K562 (cell line): ENCODE measurements around the gene RSU1. TPM values are rescaled to one million over a fixed set of nuclear protein-coding genes. Genes with fewer than 3 reads are reported as not detected.

Experiments
- ATAC-seq: fragments of 200-7000 bp; cut with Tn5 transposase; 3 replicates; pipeline ENCODE4 v1.9.1; 2020; ENCODE audit warnings: moderate library complexity
- BruUV-seq: library from RNA; stranded (reverse); fragments of 400-500 nt; replicated peaks from 2 replicates; lab custom pipeline; 2021; lab: Mats Ljungman, UMichigan
- CTCF ChIA-PET: fragments of 300-600 bp; formaldehyde crosslinking; extraction: SDS; loops from one replicate; lab custom pipeline; 2021; ENCODE audit warnings: low intra/inter-chr PET ratio; lab: Yijun Ruan, JAX
- POLR2A ChIA-PET: fragments of 300-600, 350-650 bp; sonication (Branson Sonifier 250); formaldehyde crosslinking; extraction: SDS; loops from one replicate; lab custom pipeline; 2021; ENCODE audit warnings: antibody characterized with exemption, inconsistent platforms; lab: Yijun Ruan, JAX
- DNase-seq, 4 experiments: peaks; one replicate each; pipeline versions ENCODE4 v3.0.0 to v3.0.0-alpha.2; 2011 to 2018; ENCODE audit warnings: low spot score in 3 of 4, mixed read lengths in 3 of 4; ENCODE audit errors: extremely low read depth in 1 of 4
- FAIRE-seq: peaks from 2 replicates; lab custom pipeline; 2011; peaks lifted over from hg19 to GRCh38; lab: Jason Lieb, UNC
- H2AFZ ChIP-seq: 2 replicates; pipeline ENCODE4 v1.6.0; 2011; ENCODE audit warnings: low read depth, low read length, control low read depth, inconsistent platforms
- H3K27ac ChIP-seq: fragments of 200-600 bp; 3 replicates; pipeline ENCODE4 v1.8.0; 2011; ENCODE audit warnings: low read depth, mild to moderate bottlenecking, control low read depth, inconsistent platforms, low read length, moderate library complexity, mixed read lengths; ENCODE audit errors: extremely low read depth
- H3K27me3 ChIP-seq, 2 experiments: fragments of 300-600 bp in 1 of 2; 2 replicates in 1 of 2; 3 replicates in 1 of 2; pipeline versions ENCODE4 v1.6.0 to v1.8.0; 2011; ENCODE audit warnings: inconsistent platforms in 2 of 2, low read length in 2 of 2, mild to moderate bottlenecking in 1 of 2, mixed read lengths in 1 of 2, moderate library complexity in 1 of 2; ENCODE audit not compliant: control insufficient read depth in 2 of 2, insufficient read depth in 2 of 2
- H3K36me3 ChIP-seq: fragments of 300-600 bp; 3 replicates; pipeline ENCODE4 v1.8.0; 2011; ENCODE audit warnings: mild to moderate bottlenecking, low read length, inconsistent platforms; ENCODE audit not compliant: control insufficient read depth, insufficient read depth
- H3K4me1 ChIP-seq, 2 experiments: fragments of 200-600 bp in 1 of 2; replicated peaks in 1 of 2; 2 replicates in 1 of 2; 3 replicates in 1 of 2; pipeline versions ENCODE4 v1.5.1 to v1.8.0; 2011; ENCODE audit warnings: inconsistent platforms in 2 of 2, low read length in 2 of 2, mild to moderate bottlenecking in 1 of 2, mixed read lengths in 1 of 2, moderate library complexity in 1 of 2; ENCODE audit not compliant: control insufficient read depth in 2 of 2, insufficient read depth in 2 of 2
- H3K4me2 ChIP-seq: 2 replicates; pipeline ENCODE4 v1.6.1; 2011; ENCODE audit warnings: low read length, control low read depth, inconsistent platforms, mixed read lengths; ENCODE audit not compliant: insufficient read depth
- H3K4me3 ChIP-seq: fragments of 200-600 bp; sonication (generic), shearing (Covaris generic); 2 replicates; pipeline ENCODE4 v1.5.1; 2016; ENCODE audit warnings: control low read depth, inconsistent platforms
- H3K79me2 ChIP-seq: fragments of 200-600 bp; 3 replicates; pipeline ENCODE4 v1.8.0; 2011; ENCODE audit warnings: low read length, inconsistent platforms; ENCODE audit not compliant: control insufficient read depth, insufficient read depth
- H3K9ac ChIP-seq, 2 experiments: 2 replicates each; pipeline versions ENCODE4 v1.6.0 to v1.6.1; 2011; ENCODE audit warnings: low read depth in 2 of 2, low read length in 2 of 2, control low read depth in 1 of 2, inconsistent platforms in 1 of 2, mild to moderate bottlenecking in 1 of 2, mixed read lengths in 1 of 2; ENCODE audit not compliant: insufficient read depth in 1 of 2
- H3K9me1 ChIP-seq: one replicate; pipeline ENCODE4 v1.6.0; 2011; ENCODE audit warnings: inconsistent platforms, mild to moderate bottlenecking, low read length, moderate library complexity; ENCODE audit not compliant: control insufficient read depth, insufficient read depth
- H3K9me3 ChIP-seq: replicated peaks from 2 replicates; pipeline ENCODE4 v1.5.1; 2011; ENCODE audit warnings: low read depth, low read length, inconsistent platforms; ENCODE audit not compliant: control insufficient read depth, insufficient read depth
- H4K20me1 ChIP-seq: replicated peaks from 2 replicates; pipeline ENCODE4 v1.6.1; 2011; ENCODE audit warnings: low read length, inconsistent platforms, mixed read lengths; ENCODE audit not compliant: control insufficient read depth, insufficient read depth
- ARNT ChIP-seq, 2 experiments: fragments of 450-650 bp; IDR thresholded peaks; 2 replicates each; pipeline ENCODE4 v1.6.1; 2016; ENCODE audit warnings: mild to moderate bottlenecking in 1 of 2
- MCM7 ChIP-seq, 2 experiments: fragments of 450-650 bp; IDR thresholded peaks; 2 replicates each; pipeline ENCODE4 v1.6.1; 2016 to 2018
- NCOR1 ChIP-seq: fragments of 450-650 bp; IDR thresholded peaks from 2 replicates; pipeline ENCODE4 v1.6.1; 2016; ENCODE audit warnings: mild to moderate bottlenecking, moderate library complexity
- RBBP5 ChIP-seq: fragments of 200-600 bp; sonication (generic); IDR thresholded peaks from 2 replicates; pipeline ENCODE4 v1.6.1; 2012; ENCODE audit warnings: borderline replicate concordance, mild to moderate bottlenecking, low read length, control low read depth, inconsistent platforms; ENCODE audit not compliant: insufficient read depth, poor library complexity, severe bottlenecking
- SRSF7 ChIP-seq: fragments of 200-400 bp; formaldehyde crosslinking; optimal IDR thresholded peaks from 2 replicates; pipeline ENCODE3; 2017; ENCODE audit warnings: mild to moderate bottlenecking, low read depth, low read length
- ZC3H8 ChIP-seq: fragments of 450-650 bp; IDR thresholded peaks from 2 replicates; pipeline ENCODE4 v1.6.1; 2017
- ZNF197 ChIP-seq: fragments of 200-800 bp; sonication (Bioruptor generic); IDR thresholded peaks from 2 replicates; pipeline ENCODE4 v1.6.1; 2016; ENCODE audit warnings: low read depth, missing genetic modification characterization, missing compliant biosample characterization
- WGBS: fragments of 100-300 bp; shearing (Covaris generic); methylation state at CpG from one replicate; pipeline ENCODE4 v1.1.6; 2016; ENCODE audit warnings: low coverage, mixed read lengths; ENCODE audit not compliant: insufficient coverage; ENCODE audit errors: missing lambda C conversion rate; 5-methylcytosine and 5-hydroxymethylcytosine counted together
- in situ Hi-C: fragments of 300-500 bp; cut with MboI; formaldehyde crosslinking; loops from 4 replicates; pipeline ENCODE4 v1.15.0; 2018; ENCODE audit warnings: inconsistent platforms, mixed read lengths
- intact Hi-C: fragments of 100-400 bp; cut with micrococcal nuclease; formaldehyde crosslinking; loops from 2 replicates; pipeline ENCODE4 v1.14.2; 2022
- polyA plus RNA-seq, 8 experiments: library from polyadenylated mRNA; depleted of rRNA in 4 of 8; stranded (reverse) in 5 of 8; unstranded in 3 of 8; fragments of >200 nt; fragmentation: Nextera tagmentation in 2 of 8; fragmentation: Illumina TruSeq in 1 of 8; extraction: Ambion mirVana in 2 of 8; extraction: Trizol in 1 of 8; gene quantifications; 2 replicates each; pipeline versions ENCODE4 v1.2.1 to v1.2.3, GENCODE V29; 2011 to 2014; ENCODE audit warnings: inconsistent platforms in 1 of 8, missing spikeins in 1 of 8
- total RNA-seq, 7 experiments: library from RNA; depleted of rRNA in 6 of 7; stranded (reverse); fragments of >200 nt in 6 of 7; fragmentation: Illumina TruSeq in 2 of 7; extraction: Trizol in 2 of 7; gene quantifications; 2 replicates each; pipeline versions ENCODE4 v1.2.1 to v1.2.3, GENCODE V29; 2011 to 2021; ENCODE audit warnings: low replicate concordance in 1 of 7
- TF ChIP-seq, protein P1 (sequence below): fragments of 450-650 bp; IDR thresholded peaks from 2 replicates; pipeline ENCODE4 v1.6.1; 2018; ENCODE audit not compliant: partially characterized antibody

RSU1 gene
- total and polyA plus RNA-seq, 9 of the 15 experiments (the other 6 are each of a cell fraction or from before 2014, with no cell fraction given): 18.8 to 67.3 (median 31.5) TPM

DNA sequence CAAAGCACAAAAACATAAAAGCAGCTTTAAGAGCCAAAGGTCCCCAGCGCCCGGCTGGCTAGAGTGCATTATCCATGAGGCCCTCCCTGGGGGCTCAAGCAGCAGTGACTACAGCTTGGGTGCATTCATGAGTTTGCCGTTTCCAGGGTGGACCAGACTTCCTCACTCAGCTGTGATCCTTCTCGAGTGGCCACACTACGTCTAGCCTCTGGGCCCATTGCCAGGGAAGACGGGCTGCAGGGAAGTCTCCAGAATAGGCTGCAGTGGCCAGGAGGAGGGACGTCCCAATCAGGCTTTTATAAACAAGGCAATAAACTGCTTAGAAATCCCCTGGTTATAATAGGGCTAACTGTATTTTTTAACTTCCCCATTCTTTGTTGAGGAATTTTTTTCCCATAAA is 206.2 kb downstream of the RSU1 start:
- Histone ChIP-seq H3K9me3 (no peaks in the 10 kb centered on the region), H3K79me2 (no peaks in the 10 kb centered on the region)

More for the DNA sequence above, 206.2 kb downstream of the RSU1 start:
- DNase-seq: no peak
- H2AFZ ChIP-seq: no peak overlapping the region
- in situ Hi-C loops: no loop called here
- no peak overlapping the region for H3K4me3 ChIP-seq
- BruUV-seq: no TSS peak
- H4K20me1 ChIP-seq: no peaks in the 10 kb centered on the region; the same call in 1 of the 2 replicates
- 2% methylated on average over 7 of the region's 7 CpGs for WGBS
- no peaks in the 10 kb centered on the region for H3K36me3 ChIP-seq
- ChIA-PET CTCF (no interaction called here), POLR2A (interaction anchor here (1.1 kb wide), 1 partner anchor 13 kb away, joined by 5 read pairs; no protein-coding TSS in a partner anchor)
- ATAC-seq: no peak
- H3K9ac ChIP-seq: no peak overlapping the region
- no peaks in the 10 kb centered on the region for H3K4me1 ChIP-seq
- no peak for FAIRE-seq
- H3K4me2 ChIP-seq: no peak overlapping the region
- H3K9me1 ChIP-seq: no peaks in the 10 kb centered on the region
- no peak overlapping the region for H3K27ac ChIP-seq
- TF ChIP-seq SRSF7 (no peak), RBBP5 (no peak), MCM7 (IDR thresholded peaks at IDR 0.05) (no peak), NCOR1 (no peak), ZNF197 (no peak), ARNT (IDR thresholded peaks at IDR 0.05) (no peak), ZC3H8 (no peak)
- TF ChIP-seq, protein P1, sequence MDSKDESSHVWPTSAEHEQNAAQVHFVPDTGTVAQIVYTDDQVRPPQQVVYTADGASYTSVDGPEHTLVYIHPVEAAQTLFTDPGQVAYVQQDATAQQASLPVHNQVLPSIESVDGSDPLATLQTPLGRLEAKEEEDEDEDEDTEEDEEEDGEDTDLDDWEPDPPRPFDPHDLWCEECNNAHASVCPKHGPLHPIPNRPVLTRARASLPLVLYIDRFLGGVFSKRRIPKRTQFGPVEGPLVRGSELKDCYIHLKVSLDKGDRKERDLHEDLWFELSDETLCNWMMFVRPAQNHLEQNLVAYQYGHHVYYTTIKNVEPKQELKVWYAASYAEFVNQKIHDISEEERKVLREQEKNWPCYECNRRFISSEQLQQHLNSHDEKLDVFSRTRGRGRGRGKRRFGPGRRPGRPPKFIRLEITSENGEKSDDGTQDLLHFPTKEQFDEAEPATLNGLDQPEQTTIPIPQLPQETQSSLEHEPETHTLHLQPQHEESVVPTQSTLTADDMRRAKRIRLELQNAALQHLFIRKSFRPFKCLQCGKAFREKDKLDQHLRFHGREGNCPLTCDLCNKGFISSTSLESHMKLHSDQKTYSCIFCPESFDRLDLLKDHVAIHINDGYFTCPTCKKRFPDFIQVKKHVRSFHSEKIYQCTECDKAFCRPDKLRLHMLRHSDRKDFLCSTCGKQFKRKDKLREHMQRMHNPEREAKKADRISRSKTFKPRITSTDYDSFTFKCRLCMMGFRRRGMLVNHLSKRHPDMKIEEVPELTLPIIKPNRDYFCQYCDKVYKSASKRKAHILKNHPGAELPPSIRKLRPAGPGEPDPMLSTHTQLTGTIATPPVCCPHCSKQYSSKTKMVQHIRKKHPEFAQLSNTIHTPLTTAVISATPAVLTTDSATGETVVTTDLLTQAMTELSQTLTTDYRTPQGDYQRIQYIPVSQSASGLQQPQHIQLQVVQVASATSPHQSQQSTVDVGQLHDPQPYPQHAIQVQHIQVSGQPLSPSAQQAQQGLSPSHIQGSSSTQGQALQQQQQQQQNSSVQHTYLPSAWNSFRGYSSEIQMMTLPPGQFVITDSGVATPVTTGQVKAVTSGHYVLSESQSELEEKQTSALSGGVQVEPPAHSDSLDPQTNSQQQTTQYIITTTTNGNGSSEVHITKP: no peak
- no peaks in the 10 kb centered on the region; a peak in 1 of 5 replicates for H3K27me3 ChIP-seq
- intact Hi-C loops: no loop called here
